ENCODE data around the gene PSMC5.

PSMC5 gene

GRCh38 chr17:63824362-63824761 lies 2.9 kb upstream of the PSMC5 start:
- Histone ChIP-seq H4K91ac (ENCODE audit: low read depth, low read length) (no peak overlapping the region), H2AFZ (ENCODE audit: insufficient read depth, low read length, poor library complexity) (no peak overlapping the region), H3K27me3 (ENCODE audit: insufficient read depth, low read length) (no peaks in the 10 kb centered on the region), H3K9ac (ENCODE audit: low read length) (no peak overlapping the region), H2AK5ac (ENCODE audit: low read length) (no peak overlapping the region), H2BK120ac (ENCODE audit: insufficient read depth, low read length, poor library complexity) (no peak overlapping the region), H2BK12ac (ENCODE audit: low read length) (no peak overlapping the region), H3K9me3 (ENCODE audit: insufficient read depth, low read depth, low read length) (no peaks in the 10 kb centered on the region), H2BK5ac (ENCODE audit: low read depth, low read length, poor library complexity) (no peak overlapping the region), H3K27ac (ENCODE audit: low read depth, low read length) (no peak overlapping the region), H4K8ac (ENCODE audit: low read depth, low read length) (no peak overlapping the region), H3K23ac (ENCODE audit: low read length) (no peak overlapping the region), H4K12ac (ENCODE audit: low read depth, low read length) (no peak overlapping the region), H3K79me2 (ENCODE audit: control insufficient read depth, insufficient read depth, low read length, poor library complexity) (peaks cover 13% of the 10 kb centered on the region), H3K36me3 (ENCODE audit: control insufficient read depth in 1 of 2, insufficient read depth in 2 of 2, low read length in 2 of 2) (peaks cover 47 to 65% of the 10 kb centered on the region in 2 experiments), H3K4ac (ENCODE audit: low read depth, low read length) (no peak overlapping the region), H3K18ac (ENCODE audit: low read length) (no peak overlapping the region), H3K4me1 (ENCODE audit: control insufficient read depth in 1 of 2, insufficient read depth in 2 of 2, low read length in 2 of 2) (peaks cover 0 to 11% of the 10 kb centered on the region in 2 experiments), H3K79me1 (ENCODE audit: low read length) (peaks cover 13% of the 10 kb centered on the region), H3K4me2 (ENCODE audit: low read length) (no peak overlapping the region), H3K14ac (ENCODE audit: low read length) (no peak overlapping the region), H3K4me3 (ENCODE audit: low read depth, low read length) (no peak overlapping the region)
- WGBS (ENCODE audit: extremely low coverage, insufficient coverage, insufficient read length) = no CpG with 5 or more reads among the region's 9 CpGs
- no peak for DNase-seq

DNA sequence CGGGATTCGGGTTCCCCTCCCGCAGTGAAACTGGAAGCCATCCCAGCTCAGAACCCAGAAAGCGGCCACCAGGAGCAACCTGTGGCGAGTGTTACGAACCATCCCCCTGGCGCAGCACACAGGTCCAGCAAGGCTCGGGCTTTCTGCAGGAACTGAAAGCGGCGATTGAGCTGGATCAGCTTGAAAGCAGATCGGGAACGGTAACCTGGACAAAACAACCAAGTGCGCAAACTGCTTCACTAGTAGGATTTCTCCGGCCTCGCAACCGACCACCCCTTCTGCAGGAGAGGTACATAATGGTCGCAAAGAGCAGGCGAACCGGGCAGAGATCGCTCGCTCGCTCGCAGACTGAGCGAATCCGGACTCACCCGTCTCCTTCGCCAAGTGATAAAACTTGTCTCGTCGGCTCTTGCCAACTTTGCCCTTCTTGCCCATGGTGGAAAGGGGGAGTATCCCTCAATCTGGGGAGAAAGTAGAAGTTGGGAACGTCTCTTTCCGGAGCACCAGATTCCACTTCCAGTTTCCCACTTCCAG lies 696 bp upstream of the PSMC5 start:
- Histone ChIP-seq H3K4me1 (ENCODE audit: control insufficient read depth in 1 of 2, insufficient read depth in 2 of 2, low read length in 2 of 2) (peaks cover 0 to 11% of the 10 kb centered on the region in 2 experiments), H2BK5ac (ENCODE audit: low read depth, low read length, poor library complexity) (peak overlapping the region; percentile 35), H3K9ac (ENCODE audit: low read length) (peak overlapping the region; percentile 93), H3K79me2 (ENCODE audit: control insufficient read depth, insufficient read depth, low read length, poor library complexity) (peaks cover 13% of the 10 kb centered on the region), H3K79me1 (ENCODE audit: low read length) (peaks cover 13% of the 10 kb centered on the region), H3K4me2 (ENCODE audit: low read length) (peak overlapping the region; percentile 91), H3K27ac (ENCODE audit: low read depth, low read length) (peak overlapping the region; percentile 44), H3K9me3 (ENCODE audit: insufficient read depth, low read depth, low read length) (no peaks in the 10 kb centered on the region), H4K8ac (ENCODE audit: low read depth, low read length) (peak overlapping the region; percentile 73), H3K27me3 (ENCODE audit: insufficient read depth, low read length) (no peaks in the 10 kb centered on the region), H2BK120ac (ENCODE audit: insufficient read depth, low read length, poor library complexity) (peak overlapping the region; percentile 27), H3K4me3 (ENCODE audit: low read depth, low read length) (peak overlapping the region; percentile 92), H2AK5ac (ENCODE audit: low read length) (peak overlapping the region; percentile 40), H2BK12ac (ENCODE audit: low read length) (no peak overlapping the region), H2AFZ (ENCODE audit: insufficient read depth, low read length, poor library complexity) (peak overlapping the region; percentile 73), H4K12ac (ENCODE audit: low read depth, low read length) (peak overlapping the region; percentile 58), H3K4ac (ENCODE audit: low read depth, low read length) (peak overlapping the region; percentile 27), H3K36me3 (ENCODE audit: control insufficient read depth in 1 of 2, insufficient read depth in 2 of 2, low read length in 2 of 2) (peaks cover 46 to 66% of the 10 kb centered on the region in 2 experiments), H3K23ac (ENCODE audit: low read length) (no peak overlapping the region), H4K91ac (ENCODE audit: low read depth, low read length) (peak overlapping the region; percentile 8), H3K14ac (ENCODE audit: low read length) (peak overlapping the region; percentile 59), H3K18ac (ENCODE audit: low read length) (no peak overlapping the region)
- WGBS (ENCODE audit: extremely low coverage, insufficient coverage, insufficient read length) = no CpG with 5 or more reads among the region's 31 CpGs
- no peak for DNase-seq

GRCh38 chr17:63827801-63828221 lies 580 bp downstream of the PSMC5 start:
- Histone ChIP-seq H2BK5ac (ENCODE audit: low read depth, low read length, poor library complexity) (peak overlapping the region; percentile 29), H3K23ac (ENCODE audit: low read length) (no peak overlapping the region), H4K91ac (ENCODE audit: low read depth, low read length) (peak overlapping the region; percentile 74), H3K9me3 (ENCODE audit: insufficient read depth, low read depth, low read length) (no peaks in the 10 kb centered on the region), H3K36me3 (ENCODE audit: control insufficient read depth in 1 of 2, insufficient read depth in 2 of 2, low read length in 2 of 2) (peaks cover 54 to 68% of the 10 kb centered on the region in 2 experiments), H3K27ac (ENCODE audit: low read depth, low read length) (peak overlapping the region; percentile 88), H3K27me3 (ENCODE audit: insufficient read depth, low read length) (no peaks in the 10 kb centered on the region), H3K14ac (ENCODE audit: low read length) (peak overlapping the region; percentile 84), H3K4ac (ENCODE audit: low read depth, low read length) (peak overlapping the region; percentile 71), H3K9ac (ENCODE audit: low read length) (peak overlapping the region; percentile 93), H3K79me1 (ENCODE audit: low read length) (peaks cover 13% of the 10 kb centered on the region), H3K4me1 (ENCODE audit: control insufficient read depth in 1 of 2, insufficient read depth in 2 of 2, low read length in 2 of 2) (peaks cover 0 to 11% of the 10 kb centered on the region in 2 experiments), H3K79me2 (ENCODE audit: control insufficient read depth, insufficient read depth, low read length, poor library complexity) (peaks cover 13% of the 10 kb centered on the region), H3K18ac (ENCODE audit: low read length) (peak overlapping the region; percentile 83), H4K8ac (ENCODE audit: low read depth, low read length) (peak overlapping the region; percentile 89), H2AFZ (ENCODE audit: insufficient read depth, low read length, poor library complexity) (peak overlapping the region; percentile 76), H3K4me3 (ENCODE audit: low read depth, low read length) (peak overlapping the region; percentile 92), H4K12ac (ENCODE audit: low read depth, low read length) (peak overlapping the region; percentile 88), H2BK12ac (ENCODE audit: low read length) (no peak overlapping the region), H2BK120ac (ENCODE audit: insufficient read depth, low read length, poor library complexity) (peak overlapping the region; percentile 60), H2AK5ac (ENCODE audit: low read length) (no peak overlapping the region), H3K4me2 (ENCODE audit: low read length) (peak overlapping the region; percentile 88)
- DNase-seq = no peak
- WGBS (ENCODE audit: extremely low coverage, insufficient coverage, insufficient read length) = no CpG with 5 or more reads among the region's 19 CpGs

DNA sequence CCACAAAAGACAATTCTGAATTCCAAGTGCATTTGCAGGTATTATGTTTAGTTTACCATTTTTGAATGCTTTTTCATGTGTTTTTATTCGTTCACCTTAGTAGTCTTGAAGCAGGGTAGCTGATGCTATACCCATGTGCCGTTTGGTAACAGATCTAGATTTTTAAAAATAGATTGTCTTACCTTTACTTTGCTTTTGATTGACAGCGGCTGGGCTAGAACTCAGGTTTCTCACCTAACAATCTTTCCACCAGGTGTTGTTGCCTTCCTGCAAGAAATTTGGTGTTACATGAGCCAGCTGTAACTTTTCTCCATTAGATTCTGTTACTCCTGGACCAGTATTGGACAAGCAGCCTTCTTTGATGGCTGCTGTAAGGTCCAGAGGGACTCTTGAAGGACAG lies 1.7 kb downstream of the PSMC5 start:
- H3K36me3 ChIP-seq (ENCODE audit: control insufficient read depth in 1 of 2, insufficient read depth in 2 of 2, low read length in 2 of 2) = peaks cover 60 to 70% of the 10 kb centered on the region in 2 experiments
- no peak overlapping the region for H3K9ac ChIP-seq (ENCODE audit: low read length)
- H2AK5ac ChIP-seq (ENCODE audit: low read length) = no peak overlapping the region
- no peak overlapping the region for H3K4me3 ChIP-seq (ENCODE audit: low read depth, low read length)
- no peak overlapping the region for H2AFZ ChIP-seq (ENCODE audit: insufficient read depth, low read length, poor library complexity)
- peaks cover 0 to 11% of the 10 kb centered on the region in 2 experiments for H3K4me1 ChIP-seq (ENCODE audit: control insufficient read depth in 1 of 2, insufficient read depth in 2 of 2, low read length in 2 of 2)
- WGBS (ENCODE audit: extremely low coverage, insufficient coverage, insufficient read length) = no CpG with 5 or more reads among the region's 3 CpGs
- H2BK5ac ChIP-seq (ENCODE audit: low read depth, low read length, poor library complexity) = no peak overlapping the region
- no peak overlapping the region for H4K91ac ChIP-seq (ENCODE audit: low read depth, low read length)
- no peak overlapping the region for H3K14ac ChIP-seq (ENCODE audit: low read length)
- no peaks in the 10 kb centered on the region for H3K27me3 ChIP-seq (ENCODE audit: insufficient read depth, low read length)
- no peak overlapping the region for H4K8ac ChIP-seq (ENCODE audit: low read depth, low read length)
- H2BK12ac ChIP-seq (ENCODE audit: low read length) = no peak overlapping the region
- no peak overlapping the region for H3K18ac ChIP-seq (ENCODE audit: low read length)
- peaks cover 13% of the 10 kb centered on the region for H3K79me2 ChIP-seq (ENCODE audit: control insufficient read depth, insufficient read depth, low read length, poor library complexity)
- H3K4me2 ChIP-seq (ENCODE audit: low read length) = no peak overlapping the region
- H3K27ac ChIP-seq (ENCODE audit: low read depth, low read length) = no peak overlapping the region
- H3K23ac ChIP-seq (ENCODE audit: low read length) = no peak overlapping the region
- H3K4ac ChIP-seq (ENCODE audit: low read depth, low read length) = no peak overlapping the region
- DNase-seq = no peak
- peaks cover 13% of the 10 kb centered on the region for H3K79me1 ChIP-seq (ENCODE audit: low read length)
- no peak overlapping the region for H4K12ac ChIP-seq (ENCODE audit: low read depth, low read length)
- H3K9me3 ChIP-seq (ENCODE audit: insufficient read depth, low read depth, low read length) = no peaks in the 10 kb centered on the region
- H2BK120ac ChIP-seq (ENCODE audit: insufficient read depth, low read length, poor library complexity) = no peak overlapping the region

All from trophoblast cell (in vitro differentiated cells and primary cell).